Midbrain (tissue), 1 donor: ENCODE data around the gene DMBX1.

Source experiments
- DNase-seq: peaks from one replicate; lab custom pipeline; 2025; lab: John Stamatoyannopoulos, UW

Gene DMBX1

GRCh38 chr1:46483589-46483988 is 6.0 kb upstream of the DMBX1 start:
- DNase-seq, result no peak

GRCh38 chr1:46484783-46485490 is 4.7 kb upstream of the DMBX1 start:
- DNase-seq, result no peak

GRCh38 chr1:46485564-46486431 is 3.8 kb upstream of the DMBX1 start:
- no peak for DNase-seq

- no peak for DNase-seq
Measured at GRCh38 chr1:46486432-46487015, 3.1 kb upstream of the DMBX1 start.

- no peak for DNase-seq
Measured at GRCh38 chr1:46487818-46488218, 1.8 kb upstream of the DMBX1 start.

GRCh38 chr1:46488343-46489168 is 1.1 kb upstream of the DMBX1 start:
- no peak for DNase-seq

GRCh38 chr1:46489169-46489637 is 433 bp upstream of the DMBX1 start:
- no peak for DNase-seq

GRCh38 chr1:46490406-46490655 is 695 bp downstream of the DMBX1 start:
- no peak for DNase-seq

GRCh38 chr1:46490656-46491442 is 1.2 kb downstream of the DMBX1 start:
- DNase-seq, result no peak

GRCh38 chr1:46491443-46492268 is 2.0 kb downstream of the DMBX1 start:
- no peak for DNase-seq

GRCh38 chr1:46492269-46492853 is 2.7 kb downstream of the DMBX1 start:
- no peak for DNase-seq

- no peak for DNase-seq
Measured at GRCh38 chr1:46492871-46493270, 3.2 kb downstream of the DMBX1 start.

GRCh38 chr1:46493316-46494032 is 3.8 kb downstream of the DMBX1 start:
- no peak for DNase-seq

GRCh38 chr1:46494910-46495309 is 5.3 kb downstream of the DMBX1 start:
- no peak for DNase-seq

GRCh38 chr1:46495778-46496177 is 6.1 kb downstream of the DMBX1 start:
- DNase-seq, result no peak

- no peak for DNase-seq
Measured at GRCh38 chr1:46496505-46496904, 6.9 kb downstream of the DMBX1 start.

- no peak for DNase-seq
Measured at GRCh38 chr1:46497020-46497419, 7.4 kb downstream of the DMBX1 start.

- DNase-seq, result no peak
Measured at GRCh38 chr1:46497665-46498064, 8.0 kb downstream of the DMBX1 start.

- no peak for DNase-seq
Measured at GRCh38 chr1:46501528-46501927, 11.9 kb downstream of the DMBX1 start.
